Uterus (tissue), 4 donors: Measurements from ENCODE around the gene BPTF. TPM values are rescaled to one million over a fixed set of nuclear protein-coding genes. Genes with fewer than 3 reads are reported as not detected.

Experiments
- DNase-seq, 2 donors: peaks; one replicate each; pipeline ENCODE4 v3.0.0-alpha.2; 2019 to 2020
- H3K27ac ChIP-seq, 2 donors: fragments of 200-600 bp; sonication (generic); 1 replicate in 1 of 2; 2 replicates in 1 of 2; pipeline ENCODE4 v1.5.1; 2016 to 2018
- H3K27me3 ChIP-seq, 2 donors: fragments of 200-600 bp; sonication (generic); one replicate each; pipeline ENCODE4 v1.5.1; 2018 to 2019; ENCODE audit warnings: control low read depth in 1 of 2
- H3K36me3 ChIP-seq, 2 donors: fragments of 200-600 bp; sonication (generic); one replicate each; pipeline ENCODE4 v1.5.1; 2019; ENCODE audit warnings: control low read depth in 1 of 2
- H3K4me1 ChIP-seq, 2 donors: fragments of 200-600 bp; sonication (generic); one replicate each; pipeline ENCODE4 v1.5.1; 2018 to 2019; ENCODE audit warnings: control low read depth in 1 of 2
- H3K4me3 ChIP-seq, 2 donors: fragments of 200-600 bp; sonication (generic); 1 replicate in 1 of 2; 2 replicates in 1 of 2; pipeline ENCODE4 v1.5.1; 2018 to 2019; ENCODE audit warnings: mild to moderate bottlenecking in 1 of 2
- H3K9me3 ChIP-seq, 2 donors: fragments of 200-600 bp; sonication (generic); one replicate each; pipeline ENCODE4 v1.5.1; 2019; ENCODE audit warnings: control low read depth in 1 of 2
- CTCF ChIP-seq, 4 experiments: fragments of 200-600 bp in 2 of 4; fragments of 450-650 bp in 2 of 4; sonication (generic) in 2 of 4; IDR thresholded peaks; one replicate each; pipeline ENCODE4 v1.5.1; 2016 to 2019; ENCODE audit warnings: antibody characterized with exemption in 4 of 4, mild to moderate bottlenecking in 2 of 4, moderate library complexity in 1 of 4
- POLR2A ChIP-seq, 2 donors: fragments of 450-650 bp; IDR thresholded peaks; one replicate each; pipeline ENCODE4 v1.6.1; 2016; ENCODE audit warnings: antibody characterized with exemption in 2 of 2, mild to moderate bottlenecking in 1 of 2, moderate library complexity in 1 of 2
- intact Hi-C: fragments of 100-400 bp; cut with DNase I; formaldehyde crosslinking; loops from one replicate; pipeline ENCODE4 v1.15.1; 2023; ENCODE audit warnings: low total_unique reads
- total RNA-seq, 4 donors: library from RNA; depleted of rRNA in 3 of 4; stranded (reverse); fragments of >200 nt in 3 of 4; gene quantifications; one replicate each; pipeline versions ENCODE4 v1.1.0 to v1.2.4, GENCODE V29; 2014 to 2023
- donor health status: DM: yes; HTN: yes; CAD: no.

The BPTF gene
- total RNA-seq, 4 donors from 2014 or later, result 67.6 to 183 (median 117) TPM

DNA sequence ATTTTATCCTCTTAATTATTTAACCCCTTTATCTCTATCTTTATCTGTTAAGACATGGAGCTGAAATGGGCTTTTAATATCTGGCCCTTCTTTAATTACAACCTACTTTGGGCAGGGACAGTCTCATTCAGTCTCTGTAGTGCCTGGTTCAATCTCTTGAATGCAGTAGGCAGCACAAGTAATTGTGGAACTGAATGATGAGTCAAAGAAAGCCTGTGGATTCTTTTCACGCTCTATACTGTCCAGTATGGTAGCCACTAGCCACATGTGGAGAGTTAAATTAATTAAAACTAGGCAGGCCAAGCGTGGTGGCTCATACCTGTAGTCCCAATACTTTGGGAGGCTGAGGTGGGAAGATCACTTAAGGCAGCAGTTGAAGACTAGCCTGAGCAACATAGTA, 9.3 kb downstream of the BPTF start:
- Histone ChIP-seq H3K36me3 (no peaks in the 10 kb centered on the region), H3K27me3 (no peaks in the 10 kb centered on the region), H3K4me1 (no peaks in the 10 kb centered on the region), H3K4me3 (no peak overlapping the region), H3K9me3 (no peaks in the 10 kb centered on the region), H3K27ac (no peak overlapping the region)
- intact Hi-C loops, result no loop called here
- TF ChIP-seq POLR2A (IDR thresholded peaks at IDR 0.05) (no peak), CTCF (IDR thresholded peaks at IDR 0.05) (no peak)
- no peak for DNase-seq

GRCh38 chr17:67836205-67836987, 11.1 kb downstream of the BPTF start:
- Histone ChIP-seq H3K4me3 (no peak overlapping the region), H3K4me1 (no peaks in the 10 kb centered on the region), H3K27me3 (no peaks in the 10 kb centered on the region), H3K9me3 (no peaks in the 10 kb centered on the region), H3K27ac (no peak overlapping the region), H3K36me3 (no peaks in the 10 kb centered on the region)
- DNase-seq, result no peak
- no peak for TF ChIP-seq CTCF (IDR thresholded peaks at IDR 0.05)
- TF ChIP-seq POLR2A (IDR thresholded peaks at IDR 0.05), result no peak
- intact Hi-C loops, result no loop called here

- no peak for DNase-seq
- no peaks in the 10 kb centered on the region for H3K27me3 ChIP-seq
- intact Hi-C loops, result no loop called here
- no peaks in the 10 kb centered on the region for H3K36me3 ChIP-seq
- no peak overlapping the region for H3K4me3 ChIP-seq
- no peak overlapping the region for H3K27ac ChIP-seq
- no peaks in the 10 kb centered on the region for H3K9me3 ChIP-seq
- TF ChIP-seq CTCF (IDR thresholded peaks at IDR 0.05) (no peak), POLR2A (IDR thresholded peaks at IDR 0.05) (no peak)
- no peaks in the 10 kb centered on the region for H3K4me1 ChIP-seq
Measured at GRCh38 chr17:67837965-67838364, 12.7 kb downstream of the BPTF start.

DNA sequence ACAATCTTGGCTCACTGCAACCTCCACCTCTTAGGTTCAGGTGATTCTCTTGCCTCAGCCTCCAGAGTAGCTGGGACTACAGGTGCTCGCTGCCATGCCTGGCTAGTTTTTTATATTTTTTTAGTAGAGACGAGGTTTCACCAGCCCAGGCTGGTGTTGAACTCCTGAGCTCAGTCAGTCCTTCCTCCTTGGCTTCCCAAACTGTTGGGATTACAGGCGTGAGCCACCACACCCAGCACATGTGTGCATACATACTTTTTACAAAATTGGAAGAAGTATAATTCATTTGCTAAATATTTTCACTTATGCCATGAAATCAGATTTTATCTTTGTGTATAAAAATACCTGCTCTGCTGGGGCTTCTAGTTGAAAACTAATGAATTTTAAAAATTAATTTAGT, 13.2 kb downstream of the BPTF start:
- no peaks in the 10 kb centered on the region for H3K27me3 ChIP-seq
- no peaks in the 10 kb centered on the region for H3K9me3 ChIP-seq
- no peak overlapping the region for H3K27ac ChIP-seq
- no peak for DNase-seq
- no peak overlapping the region for H3K4me3 ChIP-seq
- TF ChIP-seq CTCF (IDR thresholded peaks at IDR 0.05) (no peak), POLR2A (IDR thresholded peaks at IDR 0.05) (no peak)
- intact Hi-C loops, result no loop called here
- H3K36me3 ChIP-seq, result no peaks in the 10 kb centered on the region
- no peaks in the 10 kb centered on the region for H3K4me1 ChIP-seq

DNA sequence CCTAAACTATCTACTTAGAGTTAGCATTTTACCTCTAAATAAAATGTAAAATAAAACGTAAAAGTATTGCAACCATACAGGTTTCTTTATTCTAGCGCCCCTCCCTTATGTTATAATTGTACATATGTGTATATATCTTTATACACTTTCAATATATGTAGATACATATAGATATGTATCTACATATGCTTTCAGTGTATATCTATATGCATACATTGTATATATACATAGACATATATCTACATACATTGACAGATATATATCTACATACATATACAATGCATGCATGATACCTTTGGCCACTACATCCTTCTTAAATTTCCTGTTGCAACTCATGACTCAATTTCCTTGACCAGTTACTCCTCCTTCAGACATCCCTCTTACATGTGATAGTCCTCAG, 16.7 kb downstream of the BPTF start:
- DNase-seq, result no peak
- no peak overlapping the region for H3K4me3 ChIP-seq
- H3K27ac ChIP-seq, result no peak overlapping the region
- H3K36me3 ChIP-seq, result no peaks in the 10 kb centered on the region
- intact Hi-C loops, result no loop called here
- TF ChIP-seq CTCF (IDR thresholded peaks at IDR 0.05) (no peak), POLR2A (IDR thresholded peaks at IDR 0.05) (no peak)
- H3K9me3 ChIP-seq, result no peaks in the 10 kb centered on the region
- no peaks in the 10 kb centered on the region for H3K27me3 ChIP-seq
- H3K4me1 ChIP-seq, result peaks cover 0 to 7% of the 10 kb centered on the region in 2 donors
